GM12864 (cell line): ENCODE measurements around the gene DOLPP1.

ENCODE experiments used
- DNase-seq: peaks from one replicate; pipeline ENCODE4 v3.0.0-alpha.2; 2011; ENCODE audit warnings: low read depth
- H3K4me3 ChIP-seq: 2 replicates; pipeline ENCODE4 v1.5.1; 2011; ENCODE audit warnings: mild to moderate bottlenecking, low read depth, low read length, control low read depth
- TF ChIP-seq, protein P1 (sequence below): IDR thresholded peaks from 2 replicates; pipeline ENCODE4 v1.5.1; 2011; ENCODE audit warnings: low read depth, mild to moderate bottlenecking, moderate library complexity, low read length, control low read depth, inconsistent platforms; ENCODE audit errors: missing control alignments

Gene DOLPP1

DNA sequence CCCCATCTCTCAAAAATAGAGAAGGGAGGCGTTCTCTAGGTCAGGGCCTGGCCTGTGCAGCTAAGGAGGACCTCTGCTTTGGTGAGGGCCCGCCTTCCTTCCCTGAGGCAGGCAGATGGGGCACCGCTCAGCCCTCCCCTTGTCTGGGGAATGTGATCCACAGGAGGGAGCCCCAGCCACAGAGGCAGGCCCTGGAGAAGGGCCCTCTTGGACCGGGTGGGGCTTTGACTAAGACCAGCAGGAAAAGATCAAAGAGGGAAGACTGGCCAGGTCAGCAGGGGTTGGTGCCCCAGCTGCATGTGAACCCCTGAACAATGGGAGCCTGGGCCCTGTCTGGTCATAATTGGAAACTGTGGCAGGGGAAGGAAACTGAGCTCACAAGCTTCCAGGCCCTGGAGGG, 52.2 kb downstream of the DOLPP1 start:
- TF ChIP-seq, protein P1, sequence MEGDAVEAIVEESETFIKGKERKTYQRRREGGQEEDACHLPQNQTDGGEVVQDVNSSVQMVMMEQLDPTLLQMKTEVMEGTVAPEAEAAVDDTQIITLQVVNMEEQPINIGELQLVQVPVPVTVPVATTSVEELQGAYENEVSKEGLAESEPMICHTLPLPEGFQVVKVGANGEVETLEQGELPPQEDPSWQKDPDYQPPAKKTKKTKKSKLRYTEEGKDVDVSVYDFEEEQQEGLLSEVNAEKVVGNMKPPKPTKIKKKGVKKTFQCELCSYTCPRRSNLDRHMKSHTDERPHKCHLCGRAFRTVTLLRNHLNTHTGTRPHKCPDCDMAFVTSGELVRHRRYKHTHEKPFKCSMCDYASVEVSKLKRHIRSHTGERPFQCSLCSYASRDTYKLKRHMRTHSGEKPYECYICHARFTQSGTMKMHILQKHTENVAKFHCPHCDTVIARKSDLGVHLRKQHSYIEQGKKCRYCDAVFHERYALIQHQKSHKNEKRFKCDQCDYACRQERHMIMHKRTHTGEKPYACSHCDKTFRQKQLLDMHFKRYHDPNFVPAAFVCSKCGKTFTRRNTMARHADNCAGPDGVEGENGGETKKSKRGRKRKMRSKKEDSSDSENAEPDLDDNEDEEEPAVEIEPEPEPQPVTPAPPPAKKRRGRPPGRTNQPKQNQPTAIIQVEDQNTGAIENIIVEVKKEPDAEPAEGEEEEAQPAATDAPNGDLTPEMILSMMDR = no peak
- no peak for DNase-seq
- H3K4me3 ChIP-seq = no peak overlapping the region

DNA sequence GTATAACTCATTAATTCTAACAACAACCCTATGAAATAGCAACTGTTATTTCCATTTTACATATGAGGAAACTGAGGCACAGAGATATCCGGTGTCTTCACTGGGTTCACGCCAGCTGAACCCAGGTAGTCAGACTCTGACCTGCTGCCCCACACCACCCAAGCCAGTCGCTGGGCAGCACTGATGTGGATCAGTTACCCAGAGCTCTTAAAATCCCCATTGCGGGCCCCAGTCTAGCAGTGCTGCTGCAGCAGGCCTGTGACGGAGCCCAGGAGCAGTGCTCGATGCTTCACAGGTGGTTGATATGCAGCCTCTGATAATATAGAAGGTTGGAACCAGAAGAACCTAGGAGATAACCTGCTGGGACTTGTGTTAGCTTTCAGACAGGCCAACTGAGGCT, 54.6 kb downstream of the DOLPP1 start:
- DNase-seq = no peak
- TF ChIP-seq, protein P1 = no peak
- no peak overlapping the region for H3K4me3 ChIP-seq

- DNase-seq = no peak
- TF ChIP-seq, protein P1 = no peak
- H3K4me3 ChIP-seq = no peak overlapping the region
These were observed 55.6 kb downstream of the DOLPP1 start for GRCh38 chr9:129136446-129137035.

DNA sequence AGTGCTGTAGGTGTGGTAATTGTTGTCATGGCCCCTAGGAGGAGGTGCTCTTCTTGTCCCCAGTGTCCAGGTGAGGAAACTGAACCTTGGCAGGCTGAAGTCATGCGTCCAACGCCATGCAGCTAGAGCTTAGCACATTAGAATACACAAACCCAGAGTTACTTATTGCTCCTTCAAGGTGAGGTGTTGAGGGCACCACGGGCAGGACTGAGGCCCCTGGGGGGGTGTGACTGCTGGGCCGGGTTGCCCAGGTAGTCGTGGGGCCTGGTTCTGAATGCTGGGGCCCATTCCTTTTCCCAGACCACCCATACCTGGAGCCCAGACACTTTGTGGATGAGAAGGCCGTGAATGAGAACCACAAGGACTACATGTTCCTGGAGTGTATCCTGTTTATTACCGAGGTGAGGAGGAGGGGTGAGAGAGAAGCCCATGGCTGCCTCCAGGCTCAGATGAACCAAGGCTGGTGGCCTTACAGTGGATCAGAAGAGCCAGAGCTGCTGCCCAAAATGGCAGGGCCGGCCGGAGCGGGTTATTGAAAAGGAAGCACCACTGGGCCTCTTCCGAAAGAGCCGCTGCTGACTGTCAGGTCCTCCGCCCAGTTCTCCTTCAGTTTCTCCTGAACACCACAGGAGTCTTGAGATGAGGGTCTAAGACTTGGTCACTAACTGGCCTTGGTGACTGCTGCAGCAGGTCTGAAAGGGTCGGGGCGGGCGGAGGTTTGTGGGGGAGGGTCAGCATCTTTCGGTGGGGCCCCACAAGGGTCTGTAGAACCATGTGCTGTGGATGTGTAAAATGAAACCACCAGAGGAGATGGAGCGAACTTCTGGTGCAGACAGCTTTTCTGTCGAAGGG, 56.6 kb downstream of the DOLPP1 start:
- TF ChIP-seq, protein P1 = no peak
- no peak for DNase-seq
- H3K4me3 ChIP-seq = no peak overlapping the region

DNA sequence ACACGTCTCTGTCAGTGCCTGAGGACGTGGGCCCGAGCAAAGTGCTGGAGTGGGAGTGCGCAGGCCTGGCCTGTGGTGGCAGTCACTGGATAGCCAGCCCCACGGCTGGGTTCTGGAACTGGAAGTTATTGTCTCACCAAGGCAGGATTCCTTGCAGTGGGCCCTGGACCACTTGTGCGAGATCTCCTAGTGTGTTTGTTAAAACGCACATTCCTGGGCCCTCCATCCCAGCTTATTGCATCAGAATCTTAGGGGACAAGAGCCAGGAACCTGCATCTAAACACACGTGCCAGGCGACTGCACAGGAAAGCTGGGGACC, 57.2 kb downstream of the DOLPP1 start:
- no peak for DNase-seq
- H3K4me3 ChIP-seq = no peak overlapping the region
- TF ChIP-seq, protein P1 = no peak

DNA sequence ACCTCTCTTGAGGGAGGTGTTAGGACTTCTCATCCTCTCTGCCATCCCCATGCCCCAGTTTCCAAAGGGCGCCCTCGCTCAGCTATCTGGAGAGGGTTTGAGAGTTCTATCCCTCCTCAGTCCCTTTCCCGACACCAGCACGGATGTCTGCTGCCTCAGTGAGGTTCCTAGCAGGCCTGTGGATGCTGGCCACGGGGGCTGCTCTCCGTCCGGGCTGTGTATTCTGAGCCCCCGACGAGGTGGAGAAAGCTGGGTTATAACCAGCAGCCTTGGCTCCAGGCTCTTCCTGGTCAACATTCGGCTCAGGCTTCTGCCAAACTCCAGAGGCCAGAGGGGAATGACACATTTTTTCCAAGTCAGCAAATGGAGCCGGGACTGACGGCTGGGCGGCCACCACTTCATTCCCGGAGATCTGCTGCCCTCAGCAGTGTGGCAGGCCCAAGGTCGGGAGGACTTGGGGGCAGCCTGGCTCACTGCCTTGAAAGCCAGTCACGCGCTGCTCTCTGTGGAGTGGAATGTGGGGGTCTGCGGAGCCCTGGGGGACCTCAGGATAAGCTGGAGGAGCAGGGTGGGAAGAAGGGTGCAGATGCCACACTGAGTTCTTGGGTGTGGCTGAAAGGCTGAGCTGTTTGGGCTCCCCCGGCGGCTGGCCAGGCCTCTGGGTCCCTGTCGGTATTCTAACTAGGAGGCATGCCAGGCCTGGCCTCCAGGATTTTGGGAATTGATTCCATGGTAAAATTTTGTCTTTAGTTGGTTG, 57.7 kb downstream of the DOLPP1 start:
- no peak for DNase-seq
- no peak overlapping the region for H3K4me3 ChIP-seq
- TF ChIP-seq, protein P1 = no peak
